Mononuclear cell (primary cell): ENCODE results near the gene TRMT10B. TPM values are rescaled to one million over a fixed set of nuclear protein-coding genes. Genes with fewer than 3 reads are reported as not detected.

Source experiments
- H3K27me3 ChIP-seq: 2 replicates; pipeline ENCODE4 v1.6.0; 2011; ENCODE audit warnings: low read length, control low read depth; ENCODE audit not compliant: insufficient read depth
- H3K4me1 ChIP-seq: 2 replicates; pipeline ENCODE4 v1.5.1; 2011; ENCODE audit warnings: mild to moderate bottlenecking, low read length, control low read depth; ENCODE audit not compliant: insufficient read depth
- H3K4me3 ChIP-seq: 2 replicates; pipeline ENCODE4 v1.5.1; 2011; ENCODE audit warnings: mild to moderate bottlenecking, low read length, moderate library complexity
- H3K9me3 ChIP-seq: 2 replicates; pipeline ENCODE4 v1.5.1; 2011; ENCODE audit warnings: low read depth, mild to moderate bottlenecking, control low read depth, low read length
- total RNA-seq: library from RNA; depleted of rRNA; stranded (reverse); fragments of >200 nt; gene quantifications from one replicate; pipeline ENCODE4 v1.2.3, GENCODE V29; 2012

TRMT10B gene, protein sequence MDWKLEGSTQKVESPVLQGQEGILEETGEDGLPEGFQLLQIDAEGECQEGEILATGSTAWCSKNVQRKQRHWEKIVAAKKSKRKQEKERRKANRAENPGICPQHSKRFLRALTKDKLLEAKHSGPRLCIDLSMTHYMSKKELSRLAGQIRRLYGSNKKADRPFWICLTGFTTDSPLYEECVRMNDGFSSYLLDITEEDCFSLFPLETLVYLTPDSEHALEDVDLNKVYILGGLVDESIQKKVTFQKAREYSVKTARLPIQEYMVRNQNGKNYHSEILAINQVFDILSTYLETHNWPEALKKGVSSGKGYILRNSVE
- 3.0 TPM for total RNA-seq

DNA sequence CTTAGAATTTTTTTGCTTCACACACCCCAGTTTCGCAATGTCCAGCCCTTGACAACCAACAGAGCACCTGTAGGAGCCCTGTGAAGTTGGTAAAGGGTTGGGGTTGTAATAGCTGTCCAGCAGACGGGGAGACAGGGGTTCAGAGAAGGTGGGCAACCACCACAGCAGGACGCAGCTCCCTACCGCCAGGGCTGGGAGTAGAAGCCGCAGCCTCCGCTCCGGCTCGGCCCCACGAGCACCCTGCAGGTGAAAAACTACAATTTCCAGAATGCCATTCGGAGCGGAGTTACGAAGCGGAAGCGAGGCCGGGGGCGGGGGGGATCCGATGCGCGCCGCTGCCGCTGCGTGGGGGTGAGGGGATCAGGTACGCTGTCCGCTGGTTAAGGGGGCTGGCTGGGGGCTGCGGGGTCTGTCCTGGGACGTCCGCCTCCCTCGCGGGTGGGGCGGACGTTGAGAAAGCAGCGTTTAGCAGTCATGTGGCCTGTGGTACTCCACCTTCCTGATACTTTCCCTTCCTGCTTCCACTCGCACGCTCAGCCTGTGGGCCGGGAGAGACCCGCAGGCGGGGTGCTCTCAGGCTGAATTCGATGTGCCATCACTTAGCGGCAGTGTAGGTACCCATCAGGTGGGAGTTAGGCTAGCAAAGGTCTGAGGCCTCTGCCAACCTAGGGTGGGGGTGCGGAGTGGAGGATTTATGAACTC is at the start of gene TRMT10B:
Gene TRMT10B, plus strand, starts transcription at position 317 of the 702 bp plus-strand sequence. CDS start 8,127 bp downstream, outside the sequence.
- H3K4me3 ChIP-seq: peak within 1 kb of the TSS; percentile 88
- H3K27me3 ChIP-seq: no peaks in the 10 kb centered on the region
- no peaks in the 10 kb centered on the region for H3K9me3 ChIP-seq
- peaks cover 22% of the 10 kb centered on the region for H3K4me1 ChIP-seq

DNA sequence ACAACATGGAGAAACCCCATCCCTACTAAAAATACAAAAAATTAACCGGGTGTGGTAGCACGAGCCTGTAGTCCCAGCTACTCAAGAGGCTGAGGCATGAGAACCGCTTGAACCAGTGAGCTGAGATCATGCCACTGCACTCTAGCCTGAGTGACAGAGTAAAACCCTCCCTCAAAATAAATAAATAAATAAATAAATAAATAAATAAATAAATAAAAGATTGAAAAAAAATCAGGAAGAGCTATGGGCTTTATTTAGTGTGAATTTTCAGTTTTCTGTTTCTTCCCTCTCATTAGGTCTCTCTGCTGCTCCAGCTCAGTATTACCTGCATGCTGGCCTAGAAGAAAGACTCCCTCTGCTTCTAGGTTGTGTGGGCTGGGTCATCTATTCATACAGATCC is 47.8 kb upstream of the TRMT10B start:
- Histone ChIP-seq H3K4me1 (no peaks in the 10 kb centered on the region), H3K4me3 (no peak overlapping the region), H3K27me3 (peaks cover 2% of the 10 kb centered on the region), H3K9me3 (no peaks in the 10 kb centered on the region)

DNA sequence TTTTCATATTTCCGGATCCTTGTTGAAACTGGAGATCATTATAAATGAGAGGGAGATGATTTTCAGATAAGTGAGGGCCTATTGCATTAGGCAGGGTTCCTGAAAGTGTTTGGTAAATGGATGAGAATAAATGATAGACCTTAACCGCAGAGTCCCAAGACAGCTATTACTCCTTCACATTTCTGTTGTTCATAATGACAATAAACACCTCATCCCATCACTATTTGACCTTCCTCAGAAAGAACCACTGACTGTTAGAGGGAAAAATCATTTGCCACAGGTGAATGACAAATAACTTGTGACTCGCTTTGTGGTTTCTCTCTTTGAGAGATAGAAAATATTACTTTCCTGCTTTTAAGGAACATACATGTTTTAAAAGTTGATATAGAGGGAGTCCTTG is 47.3 kb upstream of the TRMT10B start:
- peaks cover 2% of the 10 kb centered on the region for H3K27me3 ChIP-seq
- no peak overlapping the region for H3K4me3 ChIP-seq
- H3K4me1 ChIP-seq: no peaks in the 10 kb centered on the region
- H3K9me3 ChIP-seq: no peaks in the 10 kb centered on the region

DNA sequence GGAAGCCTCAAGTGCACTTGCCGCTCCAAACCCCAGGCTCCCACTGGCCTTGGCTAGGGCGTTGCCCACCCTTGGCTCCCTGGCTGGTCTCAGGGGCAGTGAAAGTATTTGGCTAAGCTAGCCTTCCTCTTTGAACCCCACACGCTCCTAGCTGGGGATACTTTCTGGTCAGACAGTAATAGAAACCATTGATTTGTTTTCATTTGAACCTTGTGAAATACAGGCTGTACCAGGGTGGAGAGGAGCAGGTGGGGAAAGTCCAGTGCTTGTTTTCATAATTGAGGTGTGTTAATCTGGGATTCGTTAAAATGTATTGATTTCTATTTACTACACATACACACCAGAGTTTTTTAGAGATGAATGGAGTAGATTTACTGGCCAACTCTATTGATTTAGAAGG is 45.9 kb upstream of the TRMT10B start:
- H3K27me3 ChIP-seq: no peaks in the 10 kb centered on the region
- H3K4me3 ChIP-seq: no peak overlapping the region
- no peaks in the 10 kb centered on the region for H3K4me1 ChIP-seq
- no peaks in the 10 kb centered on the region for H3K9me3 ChIP-seq

DNA sequence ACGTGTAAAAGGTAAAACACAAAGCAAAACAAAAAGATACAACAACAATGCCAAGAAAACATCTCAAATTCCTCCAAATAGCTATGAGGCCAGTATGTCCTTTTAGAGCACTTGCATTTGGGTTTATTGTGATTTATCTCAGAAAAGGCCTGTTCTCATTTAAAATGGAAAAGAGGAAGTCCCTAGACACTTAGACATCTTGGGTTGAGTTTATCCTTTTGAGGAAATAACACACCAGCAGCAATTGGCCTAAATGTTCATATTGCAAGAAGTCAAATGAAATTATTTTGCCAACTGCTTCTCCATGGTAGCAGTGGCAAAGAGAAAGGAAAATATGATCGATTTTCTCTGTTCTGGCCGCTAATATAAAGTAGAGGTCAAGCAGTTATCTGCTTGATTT is 43.6 kb upstream of the TRMT10B start:
- no peaks in the 10 kb centered on the region for H3K4me1 ChIP-seq
- no peaks in the 10 kb centered on the region for H3K27me3 ChIP-seq
- no peak overlapping the region for H3K4me3 ChIP-seq
- H3K9me3 ChIP-seq: no peaks in the 10 kb centered on the region

DNA sequence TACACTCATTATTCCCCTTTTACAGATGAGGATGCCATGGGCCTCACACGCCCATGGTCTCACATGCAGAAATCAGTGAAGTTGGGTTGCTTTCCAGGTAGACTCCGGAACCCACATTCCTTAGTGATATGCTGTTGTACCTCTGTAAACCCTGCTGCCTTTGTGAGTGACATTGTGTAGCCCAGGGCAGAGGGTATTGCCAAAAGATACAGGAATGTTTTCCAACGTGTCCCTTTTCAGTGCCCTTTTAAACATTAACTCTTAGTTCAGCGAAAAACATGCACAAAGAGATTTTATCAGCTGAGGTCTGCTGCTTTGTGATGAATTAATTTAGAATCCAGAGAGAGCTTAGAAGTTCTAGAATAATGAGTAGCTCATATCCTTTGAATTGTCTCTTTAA is 38.3 kb upstream of the TRMT10B start:
- H3K4me3 ChIP-seq: no peak overlapping the region
- no peaks in the 10 kb centered on the region for H3K4me1 ChIP-seq
- no peaks in the 10 kb centered on the region for H3K9me3 ChIP-seq
- no peaks in the 10 kb centered on the region for H3K27me3 ChIP-seq

DNA sequence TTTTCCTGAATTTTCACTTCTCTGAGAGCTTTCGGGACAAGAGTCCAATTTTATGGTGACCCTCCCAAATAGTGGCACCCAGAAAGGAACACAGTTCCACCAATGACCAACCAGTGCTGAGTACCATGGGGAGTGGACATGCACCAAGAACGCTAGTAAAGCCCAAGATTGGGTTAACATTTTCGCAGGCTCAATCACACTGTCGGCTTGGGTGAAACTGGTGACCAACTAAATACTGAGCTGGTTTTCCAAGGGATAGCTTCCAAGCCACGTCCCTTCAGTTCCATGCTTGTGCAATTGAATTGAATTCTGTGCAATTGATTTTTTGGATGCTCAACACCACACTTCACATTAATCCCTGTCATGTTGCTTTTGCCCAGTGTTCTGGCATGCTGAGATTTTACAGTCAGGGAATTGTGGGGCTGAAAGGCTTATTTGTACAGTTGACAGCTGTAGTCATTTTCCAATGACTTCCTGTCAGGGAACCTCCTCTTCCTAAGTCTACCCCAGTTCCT is 37.6 kb upstream of the TRMT10B start:
- H3K9me3 ChIP-seq: no peaks in the 10 kb centered on the region
- H3K4me1 ChIP-seq: no peaks in the 10 kb centered on the region
- H3K4me3 ChIP-seq: no peak overlapping the region
- no peaks in the 10 kb centered on the region for H3K27me3 ChIP-seq

DNA sequence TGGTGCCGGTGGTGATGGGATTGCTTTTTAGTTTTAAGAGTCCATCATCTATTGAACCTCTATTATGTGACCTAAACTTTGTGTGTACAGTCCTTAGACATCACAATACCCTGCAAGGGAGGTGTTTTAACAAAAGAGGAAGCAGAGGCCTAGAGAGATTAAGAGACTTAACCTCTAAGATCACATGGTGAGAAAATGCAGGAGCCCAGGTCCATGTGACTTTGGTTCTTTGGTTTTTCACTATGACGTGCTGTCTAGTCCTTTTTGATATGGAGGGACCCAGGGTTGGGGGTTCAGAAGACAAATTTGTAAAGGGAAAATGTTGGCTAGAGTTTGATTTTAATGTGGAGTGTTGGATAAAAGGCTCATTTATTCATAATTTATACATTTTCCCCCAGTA is 34.1 kb upstream of the TRMT10B start:
- H3K4me3 ChIP-seq: no peak overlapping the region
- no peaks in the 10 kb centered on the region for H3K4me1 ChIP-seq
- H3K27me3 ChIP-seq: no peaks in the 10 kb centered on the region
- no peaks in the 10 kb centered on the region for H3K9me3 ChIP-seq

DNA sequence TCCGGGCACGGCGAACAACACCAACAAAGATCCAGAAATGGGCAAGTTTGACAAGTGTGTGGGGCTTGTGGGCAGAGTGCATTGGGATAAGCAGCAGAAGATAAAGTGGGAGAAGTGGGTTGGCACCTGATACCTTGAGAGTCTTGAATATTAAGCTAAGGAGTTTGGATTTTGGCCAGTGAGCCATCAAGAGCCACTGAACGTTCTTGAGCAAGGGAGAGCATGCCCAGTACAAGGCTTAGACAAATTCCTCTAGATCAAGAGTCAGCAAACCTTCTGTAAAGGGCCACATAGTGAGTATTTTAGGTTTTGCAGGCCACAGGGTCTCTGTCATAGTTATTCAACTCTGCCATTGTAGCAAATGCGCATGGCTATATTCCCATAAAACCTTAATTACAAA is 26.6 kb upstream of the TRMT10B start:
- Histone ChIP-seq H3K27me3 (no peaks in the 10 kb centered on the region), H3K4me3 (no peak overlapping the region), H3K9me3 (no peaks in the 10 kb centered on the region), H3K4me1 (no peaks in the 10 kb centered on the region)

DNA sequence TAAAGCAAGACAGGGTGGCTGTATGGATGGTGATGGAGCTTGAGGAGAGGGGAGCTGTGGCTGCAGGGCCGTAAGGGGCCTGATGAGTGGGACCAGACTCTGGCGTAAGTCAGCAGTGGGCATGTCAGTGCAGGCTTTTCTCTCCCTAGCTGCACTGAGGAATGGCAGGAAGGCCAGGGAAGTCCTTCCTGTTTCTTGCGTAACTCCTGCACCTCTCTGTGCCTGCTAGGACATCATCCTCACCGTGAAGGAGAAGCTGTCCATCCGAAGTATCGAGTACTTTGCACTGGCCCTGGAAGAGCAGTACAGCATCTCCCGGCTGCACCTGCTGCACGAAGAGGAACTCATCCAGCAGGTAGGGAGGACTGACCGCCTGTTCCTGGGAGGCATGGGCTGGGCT is 24.1 kb upstream of the TRMT10B start:
- H3K27me3 ChIP-seq: no peaks in the 10 kb centered on the region
- no peaks in the 10 kb centered on the region for H3K4me1 ChIP-seq
- no peak overlapping the region for H3K4me3 ChIP-seq
- H3K9me3 ChIP-seq: no peaks in the 10 kb centered on the region

DNA sequence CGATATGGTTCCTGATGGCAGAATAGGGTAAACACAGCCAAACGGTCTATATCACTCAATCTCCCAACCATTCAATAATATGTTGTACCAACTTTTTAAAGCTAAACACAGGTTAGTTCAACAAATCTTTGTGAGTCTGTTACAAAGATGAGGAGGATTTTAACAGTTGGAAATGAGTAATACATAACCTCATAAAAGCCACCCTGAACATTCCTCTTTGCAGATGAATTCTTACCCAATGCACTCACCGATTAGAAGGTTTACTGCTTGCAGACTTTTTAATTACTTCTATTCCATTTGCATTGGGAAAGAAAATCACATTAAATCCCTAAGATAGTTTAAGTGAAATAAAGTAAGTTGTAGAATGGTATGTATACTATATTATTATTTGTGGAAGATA is 23.3 kb upstream of the TRMT10B start:
- no peaks in the 10 kb centered on the region for H3K9me3 ChIP-seq
- H3K4me3 ChIP-seq: no peak overlapping the region
- H3K4me1 ChIP-seq: no peaks in the 10 kb centered on the region
- no peaks in the 10 kb centered on the region for H3K27me3 ChIP-seq

DNA sequence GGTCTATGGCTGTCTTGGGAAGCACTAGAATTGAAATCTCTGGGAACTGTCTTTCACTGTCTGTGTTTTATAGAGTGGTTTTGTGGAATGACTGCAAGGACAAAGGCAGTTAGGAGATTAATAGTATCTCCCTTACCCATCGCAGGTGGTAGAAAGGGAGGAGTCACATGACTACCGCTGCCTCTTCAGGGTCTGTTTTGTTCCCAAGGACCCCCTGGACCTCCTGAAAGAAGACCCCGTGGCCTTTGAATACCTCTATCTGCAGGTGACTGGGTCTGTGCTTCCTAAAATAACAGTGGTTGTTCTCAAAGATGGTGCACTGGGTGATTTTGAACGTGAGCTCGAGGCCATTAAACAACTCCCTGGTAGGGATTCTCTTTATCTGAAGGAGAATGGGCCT is 22.8 kb upstream of the TRMT10B start:
- Histone ChIP-seq H3K4me1 (no peaks in the 10 kb centered on the region), H3K9me3 (no peaks in the 10 kb centered on the region), H3K4me3 (no peak overlapping the region), H3K27me3 (no peaks in the 10 kb centered on the region)

DNA sequence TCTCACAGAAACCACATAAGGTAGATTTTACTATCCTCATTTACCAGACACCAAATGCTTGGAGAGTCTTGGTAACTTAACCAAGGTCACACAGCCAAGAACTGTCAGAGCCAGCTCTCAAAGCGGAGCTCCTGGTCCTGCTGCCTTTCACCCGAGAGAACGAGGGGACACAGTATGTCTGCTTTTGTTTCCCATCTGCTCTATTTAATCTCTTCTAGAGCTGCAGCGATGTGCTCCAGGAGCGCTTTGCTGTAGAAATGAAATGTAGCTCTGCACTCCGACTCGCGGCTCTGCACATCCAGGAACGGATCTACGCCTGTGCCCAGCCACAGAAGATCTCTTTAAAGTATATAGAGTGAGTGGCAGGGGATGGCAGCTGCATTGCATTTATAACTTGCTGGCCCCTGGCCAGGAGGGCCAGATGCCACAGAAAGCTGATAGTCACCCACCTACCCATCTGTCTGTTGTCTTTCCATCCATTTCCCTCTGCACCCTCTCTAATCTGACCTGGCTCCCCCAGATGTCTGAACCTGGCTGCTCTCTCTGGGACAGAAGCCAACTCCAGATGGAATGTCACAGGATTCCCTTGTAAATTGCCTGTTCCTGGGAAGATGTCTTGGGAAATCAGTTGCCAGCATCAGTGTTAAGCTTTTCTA is 21.4 kb upstream of the TRMT10B start:
- Histone ChIP-seq H3K4me1 (no peaks in the 10 kb centered on the region), H3K27me3 (no peaks in the 10 kb centered on the region), H3K4me3 (no peak overlapping the region), H3K9me3 (no peaks in the 10 kb centered on the region)

DNA sequence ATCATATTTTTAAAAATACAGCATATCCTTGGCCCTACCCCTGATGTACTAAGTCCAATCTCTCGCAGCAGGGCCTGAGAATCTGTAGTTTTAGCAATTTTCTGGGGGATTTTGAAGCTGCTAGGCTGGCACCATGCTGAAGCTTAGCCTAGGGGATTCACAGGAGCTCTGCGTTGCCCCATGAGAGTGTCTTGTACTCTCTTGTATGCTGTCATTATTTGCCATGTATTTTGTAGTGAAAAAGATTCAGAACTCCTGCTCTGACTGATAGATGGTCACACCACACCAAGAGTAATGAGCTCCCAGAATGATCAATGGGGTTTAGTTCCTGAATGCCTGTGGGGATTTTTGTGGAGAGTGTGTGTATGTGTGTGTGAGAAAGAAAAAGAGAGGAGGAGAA is 20.7 kb upstream of the TRMT10B start:
- H3K9me3 ChIP-seq: no peaks in the 10 kb centered on the region
- no peaks in the 10 kb centered on the region for H3K4me1 ChIP-seq
- no peaks in the 10 kb centered on the region for H3K27me3 ChIP-seq
- no peak overlapping the region for H3K4me3 ChIP-seq

DNA sequence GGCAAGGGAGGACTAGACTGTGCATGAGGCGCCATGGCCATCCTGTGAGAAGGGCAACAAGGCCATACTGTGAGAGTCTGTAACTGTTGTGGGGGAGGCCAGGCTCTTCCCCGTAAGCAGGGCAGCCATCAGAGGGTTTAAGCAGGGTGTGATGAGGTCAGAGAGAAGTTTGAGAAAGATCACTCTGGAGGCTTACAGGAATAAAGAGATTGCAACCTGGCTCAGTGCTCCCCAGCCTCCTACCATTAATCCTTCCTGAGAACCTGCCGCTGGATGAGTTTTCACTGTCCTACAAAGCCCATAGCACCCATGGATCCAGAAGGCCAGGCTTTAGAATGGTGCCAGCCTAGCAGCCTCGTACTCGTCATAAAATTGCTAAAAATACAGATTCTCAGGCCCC is 14.4 kb upstream of the TRMT10B start:
- H3K4me1 ChIP-seq: no peaks in the 10 kb centered on the region
- no peaks in the 10 kb centered on the region for H3K27me3 ChIP-seq
- no peak overlapping the region for H3K4me3 ChIP-seq
- no peaks in the 10 kb centered on the region for H3K9me3 ChIP-seq
